Cardiac muscle cell (in vitro differentiated cells and primary cell): Measurements from ENCODE around the gene ANKRD11. TPM values are rescaled to one million over a fixed set of nuclear protein-coding genes. Genes with fewer than 3 reads are reported as not detected.

Experiments used
- DNase-seq, 2 donors: peaks; one replicate each; pipeline versions ENCODE4 v3.0.0 to v3.0.0-alpha.2; 2010 to 2017; ENCODE audit warnings: low read depth in 1 of 2, low spot score in 1 of 2
- H3K27ac ChIP-seq: fragments of 200-600 bp; sonication (generic); 2 replicates; pipeline ENCODE4 v1.5.1; 2016
- H3K27me3 ChIP-seq: fragments of 200-600 bp; sonication (generic); 2 replicates; pipeline ENCODE4 v1.6.0; 2016; ENCODE audit warnings: control low read depth
- H3K36me3 ChIP-seq: fragments of 200-600 bp; sonication (generic); 2 replicates; pipeline ENCODE4 v1.5.1; 2016; ENCODE audit warnings: control low read depth
- H3K4me1 ChIP-seq: fragments of 200-600 bp; sonication (generic); 2 replicates; pipeline ENCODE4 v1.8.1; 2017; ENCODE audit warnings: low read depth, mild to moderate bottlenecking, mixed run types
- H3K4me3 ChIP-seq: fragments of 200-600 bp; sonication (generic); 2 replicates; pipeline ENCODE4 v1.5.1; 2016; ENCODE audit warnings: mild to moderate bottlenecking
- H3K9me3 ChIP-seq: fragments of 200-600 bp; sonication (generic); 2 replicates; pipeline ENCODE4 v1.5.1; 2017; ENCODE audit warnings: low read depth, mild to moderate bottlenecking, control low read depth
- polyA plus RNA-seq: library from polyadenylated mRNA; unstranded; fragments of >200 nt; fragmentation: Nextera tagmentation; extraction: Ambion mirVana; gene quantifications from 2 replicates; pipeline ENCODE4 v1.2.1, GENCODE V29; 2016
- total RNA-seq: library from RNA; depleted of rRNA; stranded (reverse); fragments of >200 nt; gene quantifications from 2 replicates; pipeline ENCODE4 v1.2.3, GENCODE V29; 2016
- TF ChIP-seq, protein P1 (sequence below): IDR thresholded peaks from 2 replicates; pipeline ENCODE4 v1.5.1; 2012; ENCODE audit warnings: low read depth, mild to moderate bottlenecking, low read length

The ANKRD11 gene
- total and polyA plus RNA-seq, 2 experiments from 2014 or later, result 111 to 131 TPM

DNA sequence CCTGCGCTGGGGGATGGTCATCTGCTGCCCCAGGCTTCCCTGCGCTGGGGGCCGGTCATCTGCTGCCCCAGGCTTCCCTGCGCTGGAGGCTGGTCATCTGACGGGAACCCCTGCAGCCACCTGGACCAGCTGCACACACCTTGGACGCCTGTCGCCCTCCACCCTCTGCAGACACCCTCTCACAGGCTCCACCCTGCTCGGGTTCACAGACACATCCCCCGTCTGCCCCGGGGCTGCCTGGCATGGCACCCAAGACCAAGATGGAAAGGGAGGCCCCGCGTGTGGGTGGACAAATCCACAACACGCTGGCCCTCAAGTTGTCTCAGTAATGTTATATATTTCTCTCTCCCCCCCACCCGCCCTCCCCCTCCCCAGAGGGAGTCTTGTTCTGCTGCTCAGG is 89.6 kb downstream of the ANKRD11 start:
- H3K9me3 ChIP-seq, result no peaks in the 10 kb centered on the region
- peaks cover 16% of the 10 kb centered on the region for H3K4me1 ChIP-seq
- no peaks in the 10 kb centered on the region for H3K27me3 ChIP-seq
- no peaks in the 10 kb centered on the region for H3K36me3 ChIP-seq
- TF ChIP-seq, protein P1, sequence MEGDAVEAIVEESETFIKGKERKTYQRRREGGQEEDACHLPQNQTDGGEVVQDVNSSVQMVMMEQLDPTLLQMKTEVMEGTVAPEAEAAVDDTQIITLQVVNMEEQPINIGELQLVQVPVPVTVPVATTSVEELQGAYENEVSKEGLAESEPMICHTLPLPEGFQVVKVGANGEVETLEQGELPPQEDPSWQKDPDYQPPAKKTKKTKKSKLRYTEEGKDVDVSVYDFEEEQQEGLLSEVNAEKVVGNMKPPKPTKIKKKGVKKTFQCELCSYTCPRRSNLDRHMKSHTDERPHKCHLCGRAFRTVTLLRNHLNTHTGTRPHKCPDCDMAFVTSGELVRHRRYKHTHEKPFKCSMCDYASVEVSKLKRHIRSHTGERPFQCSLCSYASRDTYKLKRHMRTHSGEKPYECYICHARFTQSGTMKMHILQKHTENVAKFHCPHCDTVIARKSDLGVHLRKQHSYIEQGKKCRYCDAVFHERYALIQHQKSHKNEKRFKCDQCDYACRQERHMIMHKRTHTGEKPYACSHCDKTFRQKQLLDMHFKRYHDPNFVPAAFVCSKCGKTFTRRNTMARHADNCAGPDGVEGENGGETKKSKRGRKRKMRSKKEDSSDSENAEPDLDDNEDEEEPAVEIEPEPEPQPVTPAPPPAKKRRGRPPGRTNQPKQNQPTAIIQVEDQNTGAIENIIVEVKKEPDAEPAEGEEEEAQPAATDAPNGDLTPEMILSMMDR, result no peak
- H3K27ac ChIP-seq, result no peak overlapping the region
- DNase-seq, result no peak
- no peak overlapping the region for H3K4me3 ChIP-seq

DNA sequence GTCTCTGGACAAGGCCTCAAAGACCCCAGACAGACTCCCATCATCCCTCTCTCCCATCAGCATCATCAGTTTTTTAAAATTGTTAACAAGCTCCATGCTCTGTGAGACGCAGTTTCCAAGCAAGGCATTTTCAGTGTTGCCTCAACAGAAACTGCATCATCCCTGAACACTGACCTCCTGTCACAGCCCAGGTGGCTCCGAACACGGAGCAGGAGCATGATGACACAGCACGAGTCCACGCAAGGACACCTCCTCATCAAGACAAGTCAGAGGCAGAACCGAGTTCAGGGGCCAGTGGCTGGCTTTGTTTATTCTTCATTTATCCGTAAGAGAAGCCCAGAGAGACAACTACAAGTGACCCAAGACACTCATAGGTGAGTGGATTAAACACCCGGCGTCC is 91.4 kb downstream of the ANKRD11 start:
- H3K36me3 ChIP-seq, result no peaks in the 10 kb centered on the region
- H3K4me3 ChIP-seq, result no peak overlapping the region
- TF ChIP-seq, protein P1, result no peak
- H3K27ac ChIP-seq, result no peak overlapping the region
- H3K27me3 ChIP-seq, result no peaks in the 10 kb centered on the region
- no peak for DNase-seq
- no peaks in the 10 kb centered on the region for H3K9me3 ChIP-seq
- H3K4me1 ChIP-seq, result peaks cover 14% of the 10 kb centered on the region

DNA sequence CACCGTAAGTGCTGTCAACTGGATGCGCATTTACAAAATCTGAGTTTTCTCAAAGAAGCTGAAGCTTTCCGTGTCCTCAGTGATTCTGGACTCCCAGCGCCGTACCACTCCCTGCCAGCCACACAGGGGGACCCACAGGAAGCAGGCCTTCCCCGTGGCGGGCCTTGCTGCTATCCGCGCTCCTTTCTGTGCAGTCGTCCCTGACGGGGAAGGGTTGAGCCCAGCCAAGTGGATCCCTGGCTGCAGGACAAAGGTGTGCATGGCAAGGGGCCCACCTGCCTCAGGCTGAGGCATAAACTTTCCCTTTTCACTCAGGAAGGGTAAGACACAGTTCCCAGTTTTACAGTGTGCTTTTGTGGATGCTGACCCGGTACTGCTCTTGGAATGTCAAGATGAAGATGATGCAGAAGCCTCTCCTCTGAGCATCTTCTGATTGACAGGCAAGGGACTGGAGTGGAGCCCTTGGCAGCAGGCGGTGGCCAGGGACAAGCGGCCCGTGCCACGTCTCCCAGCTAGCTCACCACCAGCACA is 93.0 kb downstream of the ANKRD11 start:
- H3K27ac ChIP-seq, result no peak overlapping the region
- H3K36me3 ChIP-seq, result no peaks in the 10 kb centered on the region
- no peak overlapping the region for H3K4me3 ChIP-seq
- no peaks in the 10 kb centered on the region for H3K27me3 ChIP-seq
- H3K9me3 ChIP-seq, result no peaks in the 10 kb centered on the region
- TF ChIP-seq, protein P1, result no peak
- DNase-seq, result no peak
- peaks cover 6% of the 10 kb centered on the region for H3K4me1 ChIP-seq

DNA sequence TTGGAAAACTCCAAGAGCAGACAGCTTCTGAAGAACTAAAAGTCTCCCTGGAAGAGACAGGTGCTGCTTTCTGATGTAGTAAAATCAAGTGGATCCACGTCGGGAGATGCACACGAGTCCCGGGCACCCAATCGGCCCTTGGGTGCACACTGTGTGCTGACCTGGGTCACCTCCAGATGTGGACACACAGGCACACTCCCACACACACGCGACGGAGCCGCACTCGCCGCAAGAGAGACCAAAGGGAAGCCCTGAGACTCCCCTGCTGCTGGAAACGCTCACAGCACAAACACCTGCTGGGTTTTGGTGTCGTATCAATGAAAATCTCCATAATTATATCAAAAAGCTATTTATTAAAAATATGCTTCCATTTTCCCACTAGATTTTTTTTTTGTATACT is 94.2 kb downstream of the ANKRD11 start:
- H3K4me1 ChIP-seq, result peaks cover 9% of the 10 kb centered on the region
- DNase-seq, result no peak
- TF ChIP-seq, protein P1, result no peak

DNA sequence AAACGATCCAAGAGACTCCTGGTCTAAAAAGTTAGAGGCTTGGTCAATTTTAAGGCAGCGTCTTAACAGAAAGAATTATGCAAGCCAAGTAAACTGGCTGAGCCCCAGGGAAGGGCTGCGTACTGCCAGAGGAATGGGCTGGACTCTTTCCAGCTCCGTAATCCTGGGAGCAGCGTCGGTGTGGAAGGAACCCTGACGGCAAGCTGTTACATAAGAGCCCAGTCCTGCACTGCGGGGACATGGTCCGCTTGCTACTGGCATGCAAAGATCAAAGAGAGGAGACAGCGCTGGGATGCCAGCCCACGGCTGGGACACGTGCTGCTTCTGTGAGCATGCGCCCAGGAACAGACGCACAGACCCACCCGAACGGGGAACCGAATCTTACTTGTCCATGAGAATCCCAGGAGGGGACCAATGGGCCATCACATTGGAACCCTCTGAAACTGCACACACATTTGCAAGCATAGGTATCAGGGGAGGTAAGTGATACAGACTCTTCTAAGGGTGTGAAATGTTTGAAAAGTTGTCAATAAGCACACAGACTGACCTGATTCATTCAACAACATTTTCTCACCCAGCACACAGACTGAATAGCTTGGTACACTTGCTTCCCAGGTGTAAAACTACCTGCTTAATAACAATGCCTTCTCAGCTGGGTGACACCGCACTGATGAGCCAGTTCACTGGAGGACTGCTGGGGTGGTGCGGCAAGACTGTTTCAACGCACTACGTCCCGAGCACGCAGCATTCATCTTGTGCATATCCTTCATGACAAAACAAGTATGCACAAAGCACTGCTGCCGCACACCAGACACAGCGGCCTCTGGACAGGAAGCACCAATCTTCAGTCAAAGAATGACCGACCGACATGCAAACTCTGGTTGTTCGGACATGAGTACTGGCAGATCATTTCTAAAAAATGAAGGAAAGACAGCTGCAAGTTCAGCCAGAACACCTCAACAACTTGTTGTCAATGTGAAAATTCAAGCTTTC is 94.9 kb downstream of the ANKRD11 start:
- Histone ChIP-seq H3K4me1 (peaks cover 9% of the 10 kb centered on the region), H3K4me3 (no peak overlapping the region), H3K9me3 (no peaks in the 10 kb centered on the region), H3K27ac (peak overlapping the region; percentile 39), H3K36me3 (no peaks in the 10 kb centered on the region), H3K27me3 (no peaks in the 10 kb centered on the region)
- TF ChIP-seq, protein P1, result no peak
- peak in 1 of 2 donors; percentile 99 for DNase-seq

More for the DNA sequence above, 94.2 kb downstream of the ANKRD11 start:
- Histone ChIP-seq H3K27ac (no peak overlapping the region), H3K9me3 (no peaks in the 10 kb centered on the region), H3K4me3 (no peak overlapping the region), H3K36me3 (no peaks in the 10 kb centered on the region), H3K27me3 (no peaks in the 10 kb centered on the region)
